ENCODE measurements around the gene ATP2B3.

GRCh38 chrX:153486171-153486570, 31.3 kb upstream of the ATP2B3 start:
- TF ChIP-seq YY1 (IDR thresholded peaks at IDR 0.05; ENCODE audit: insufficient read depth, insufficient read length) (no peak), ZNF274 (IDR thresholded peaks at IDR 0.05; ENCODE audit: low read depth, low read length) (no peak), SUZ12 (IDR thresholded peaks at IDR 0.05; ENCODE audit: extremely low read depth, insufficient read depth, insufficient read length) (no peak)

Data from NT2/D1 (cell line).